AG04450 (cell line): Measurements from ENCODE around the gene GRM8. TPM values are rescaled to one million over a fixed set of nuclear protein-coding genes. Genes with fewer than 3 reads are reported as not detected.

Source experiments
- CTCF ChIA-PET: fragments of 300-600, 350-600 bp; formaldehyde crosslinking; extraction: SDS; loops from one replicate; lab custom pipeline; 2022; ENCODE audit warnings: antibody characterized with exemption, inconsistent platforms; lab: Charles Lee
- POLR2A ChIA-PET: fragments of 350-600 bp; formaldehyde crosslinking; extraction: SDS; loops from one replicate; lab custom pipeline; 2021; ENCODE audit warnings: antibody characterized with exemption, inconsistent platforms; lab: Yijun Ruan, JAX
- DNase-seq: peaks from one replicate; pipeline ENCODE4 v3.0.0-alpha.2; 2011; ENCODE audit warnings: low read depth, low spot score
- H3K27ac ChIP-seq: one replicate; pipeline ENCODE4 v1.5.1; 2012; ENCODE audit warnings: low read depth, low read length, control low read depth
- H3K27me3 ChIP-seq: one replicate; pipeline ENCODE4 v1.6.0; 2012; ENCODE audit warnings: low read length; ENCODE audit not compliant: control insufficient read depth, insufficient read depth
- H3K4me3 ChIP-seq: 2 replicates; pipeline ENCODE4 v1.5.1; 2011; ENCODE audit warnings: mild to moderate bottlenecking, low read depth, low read length, control low read depth
- H3K9me3 ChIP-seq: 2 replicates; pipeline ENCODE4 v1.5.1; 2012; ENCODE audit warnings: low read length; ENCODE audit not compliant: control insufficient read depth, insufficient read depth
- CTCF ChIP-seq: IDR thresholded peaks from 2 replicates; pipeline ENCODE4 v1.5.1; 2011; ENCODE audit warnings: low read depth, low read length, control low read depth, inconsistent platforms
- polyA plus RNA-seq: library from polyadenylated mRNA; depleted of rRNA; stranded (reverse); fragments of >200 nt; gene quantifications from 2 replicates; pipeline ENCODE4 v1.2.3, GENCODE V29; 2011

GRM8 gene
- polyA plus RNA-seq, 1 experiment = not detected

- POLR2A ChIA-PET = no interaction called here
- no peak for TF ChIP-seq CTCF
- CTCF ChIA-PET = no interaction called here
- H3K27ac ChIP-seq = no peak overlapping the region
- no peak for DNase-seq
- H3K4me3 ChIP-seq = no peak overlapping the region
- H3K27me3 ChIP-seq = no peaks in the 10 kb centered on the region
- H3K9me3 ChIP-seq = no peaks in the 10 kb centered on the region; the same call in 1 of the 2 replicates
These were observed 596.6 kb downstream of the GRM8 start for GRCh38 chr7:126656165-126656564.

GRCh38 chr7:126637538-126637937 is 615.2 kb downstream of the GRM8 start:
- H3K27ac ChIP-seq = no peak overlapping the region
- no peak for DNase-seq
- no peak for TF ChIP-seq CTCF
- no peaks in the 10 kb centered on the region for H3K9me3 ChIP-seq
- no peak overlapping the region for H3K4me3 ChIP-seq
- ChIA-PET POLR2A (no interaction called here), CTCF (no interaction called here)
- H3K27me3 ChIP-seq = no peaks in the 10 kb centered on the region

- TF ChIP-seq CTCF = no peak
- CTCF ChIA-PET = no interaction called here
- POLR2A ChIA-PET = no interaction called here
These were observed 617.2 kb downstream of the GRM8 start for GRCh38 chr7:126635545-126635944.

GRCh38 chr7:126608339-126608776 is 644.4 kb downstream of the GRM8 start:
- Histone ChIP-seq H3K27me3 (no peaks in the 10 kb centered on the region), H3K9me3 (peaks cover 14% of the 10 kb centered on the region), H3K27ac (no peak overlapping the region), H3K4me3 (no peak overlapping the region)
- TF ChIP-seq CTCF = no peak
- no peak for DNase-seq
- ChIA-PET POLR2A (no interaction called here), CTCF (no interaction called here)

More at GRCh38 chr7:126635545-126635944, 617.2 kb downstream of the GRM8 start:
- no peak for DNase-seq
- Histone ChIP-seq H3K27ac (no peak overlapping the region), H3K9me3 (no peaks in the 10 kb centered on the region), H3K27me3 (no peaks in the 10 kb centered on the region), H3K4me3 (no peak overlapping the region)

GRCh38 chr7:126606331-126606730 is 646.4 kb downstream of the GRM8 start:
- peaks cover 13% of the 10 kb centered on the region for H3K9me3 ChIP-seq
- H3K4me3 ChIP-seq = no peak overlapping the region
- DNase-seq = no peak
- no peaks in the 10 kb centered on the region for H3K27me3 ChIP-seq
- POLR2A ChIA-PET = no interaction called here
- CTCF ChIA-PET = interaction anchor here (0.6 kb wide), 1 partner anchor 1193 kb away, joined by 3 read pairs; no protein-coding TSS in a partner anchor
- H3K27ac ChIP-seq = no peak overlapping the region
- TF ChIP-seq CTCF = no peak
